DMS153 (cell line): ENCODE results near the gene NANP.

Experiments
- DNase-seq: peaks from one replicate; lab custom pipeline; 2025; lab: John Stamatoyannopoulos, UW

NANP gene

GRCh38 chr20:25571240-25571639 is 52.6 kb downstream of the NANP start:
- DNase-seq, result no peak

- DNase-seq, result no peak
These were observed 53.7 kb downstream of the NANP start for GRCh38 chr20:25570148-25570530.

GRCh38 chr20:25567286-25567685 is 56.5 kb downstream of the NANP start:
- no peak for DNase-seq

- DNase-seq, result no peak
These were observed 57.0 kb downstream of the NANP start for GRCh38 chr20:25566821-25567220.

- DNase-seq, result no peak
These were observed 58.1 kb downstream of the NANP start for GRCh38 chr20:25565578-25566157.

- no peak for DNase-seq
These were observed 59.9 kb downstream of the NANP start for GRCh38 chr20:25563876-25564275.

- DNase-seq, result no peak
These were observed 60.5 kb downstream of the NANP start for GRCh38 chr20:25563362-25563761.
